Left hindlimb (tissue), 1 donor: ENCODE measurements around the gene MTERF1.

ENCODE experiments used
- DNase-seq: peaks from one replicate; pipeline ENCODE4 v3.0.0-alpha.2; 2018

MTERF1 gene

DNA sequence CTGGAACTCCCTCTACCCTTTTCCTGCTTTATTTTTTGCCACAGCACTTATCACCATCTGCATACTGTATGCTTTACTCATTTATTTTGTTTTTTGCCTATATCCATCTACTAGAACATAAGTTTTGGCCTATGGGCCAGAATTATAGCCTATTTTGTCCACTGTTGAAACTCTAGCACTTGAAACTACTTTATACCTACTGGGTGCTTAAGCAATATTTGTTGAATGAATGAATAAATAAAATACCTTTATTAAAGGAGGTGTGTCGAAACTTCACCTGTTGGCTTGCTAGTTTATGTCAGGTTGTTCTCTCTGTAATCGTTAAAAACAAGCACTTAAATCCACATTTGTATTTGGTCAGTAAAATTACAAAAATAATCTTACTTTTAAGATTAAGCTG lies 53.3 kb downstream of the MTERF1 start:
- DNase-seq, result no peak

DNA sequence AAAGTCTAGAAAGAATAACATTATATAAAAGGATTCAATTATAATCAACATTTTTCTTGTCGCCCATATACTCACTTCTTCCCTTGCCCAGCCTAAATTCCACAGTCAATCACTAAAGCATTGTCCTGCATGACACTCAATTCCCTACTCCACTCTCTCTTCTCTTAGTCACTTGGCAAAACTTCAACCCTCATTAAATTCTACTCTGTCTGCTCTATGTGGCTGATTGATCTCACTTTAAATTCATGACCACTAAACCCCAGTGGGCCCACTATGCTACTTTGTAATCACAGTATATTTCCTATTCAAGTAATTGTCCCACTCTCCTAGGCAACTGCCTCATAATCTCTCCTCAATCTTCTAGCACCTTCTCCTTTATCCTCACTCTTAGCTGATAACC lies 54.1 kb downstream of the MTERF1 start:
- DNase-seq, result no peak

DNA sequence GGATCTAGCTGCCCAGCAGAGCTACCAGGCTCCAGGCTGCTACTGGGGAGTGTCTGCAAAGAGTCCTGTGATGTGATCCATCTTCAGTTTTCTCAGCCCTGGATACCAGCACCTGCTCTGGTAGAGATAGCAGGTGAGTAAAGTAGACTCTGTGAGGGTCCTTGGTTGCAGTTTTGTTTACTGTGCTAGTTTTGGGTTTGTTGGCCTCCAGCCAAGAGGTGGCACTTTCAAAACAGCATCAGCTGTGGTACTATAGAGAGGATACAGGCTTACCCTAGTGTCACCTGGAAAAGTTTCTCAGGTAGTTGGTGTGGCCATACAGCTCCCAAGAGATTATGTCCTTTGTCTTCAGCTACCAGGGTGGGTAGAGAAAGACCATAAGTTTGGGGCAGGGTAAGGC lies 56.3 kb downstream of the MTERF1 start:
- no peak for DNase-seq
